ENCODE measurements around the gene ABCB10.

DNA sequence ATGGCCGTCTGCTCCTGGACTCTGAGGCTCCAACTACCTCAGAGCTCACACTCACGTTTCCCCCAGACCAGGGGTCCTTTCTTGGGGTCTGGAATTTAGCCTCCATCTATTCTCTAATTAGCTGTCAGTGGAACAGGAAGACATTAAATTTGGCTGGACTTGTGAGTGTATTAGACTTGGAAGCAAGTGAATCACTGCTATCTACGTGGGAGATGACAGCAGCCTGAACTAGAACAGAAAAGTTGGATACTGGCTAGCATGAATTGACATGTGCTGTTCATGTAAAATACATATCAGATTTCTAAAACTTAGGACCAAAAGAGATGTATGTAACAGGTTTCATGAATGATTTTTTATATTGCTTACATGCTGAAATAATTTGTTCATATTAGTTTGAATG is 39.4 kb upstream of the ABCB10 start:
- no peak for TF ChIP-seq SPI1 (IDR thresholded peaks at IDR 0.05; ENCODE audit: low read depth, low read length)
- no peak for TF ChIP-seq POLR2AphosphoS5 (IDR thresholded peaks at IDR 0.05; ENCODE audit: low read depth, low read length)
- TF ChIP-seq POLR2A (IDR thresholded peaks at IDR 0.05; ENCODE audit: low read depth, low read length), result no peak
- TF ChIP-seq TAF1 (IDR thresholded peaks at IDR 0.05; ENCODE audit: low read depth, low read length), result no peak
- TF ChIP-seq POU2F2 (IDR thresholded peaks at IDR 0.05; ENCODE audit: low read depth, low read length), result no peak
- no peak for TF ChIP-seq PAX5 (IDR thresholded peaks at IDR 0.05; ENCODE audit: insufficient read depth, low read length, severe bottlenecking)

Measured in GM12891 (cell line).